GM12878 (cell line): Measurements from ENCODE around the gene CNNM4. TPM values are rescaled to one million over a fixed set of nuclear protein-coding genes. Genes with fewer than 3 reads are reported as not detected.

Source experiments
- RELA ChIP-seq: fragments of 450-650 bp; IDR thresholded peaks from 2 replicates; pipeline ENCODE4 v1.8.0; 2014; ENCODE audit warnings: borderline replicate concordance; ENCODE audit not compliant: partially characterized antibody
- microRNA counts: library from miRNA; unstranded; fragments of <30 nt; microRNA quantifications from one replicate; lab custom pipeline; 2016
- microRNA-seq: library from miRNA; unstranded; fragments of <30 nt; microRNA quantifications from one replicate; pipeline ENCODE4, GENCODE V29; 2018
- polyA plus RNA-seq, 11 experiments: library from polyadenylated mRNA; depleted of rRNA in 4 of 11; unstranded in 6 of 11; stranded (reverse) in 5 of 11; fragments of >200 nt; fragmentation: Nextera tagmentation in 4 of 11; fragmentation: Illumina TruSeq in 1 of 11; extraction: Ambion mirVana in 4 of 11; extraction: Trizol in 1 of 11; gene quantifications; 1 replicate in 1 of 11; 2 replicates in 10 of 11; pipeline versions ENCODE4 v1.2.1 to v1.2.3, GENCODE V29; 2011 to 2016; ENCODE audit warnings: inconsistent platforms in 2 of 11, missing spikeins in 2 of 11, low read depth in 1 of 11
- small RNA-seq: library from RNA; depleted of rRNA; stranded (forward); fragments of <200 nt; gene quantifications from one replicate; pipeline ENCODE3, GENCODE V24; 2014
- total RNA-seq, 4 experiments: library from RNA; depleted of rRNA in 3 of 4; stranded (reverse); fragments of >200 nt in 3 of 4; fragmentation: Illumina TruSeq in 1 of 4; extraction: Trizol in 1 of 4; gene quantifications; 2 replicates each; pipeline versions ENCODE4 v1.2.1 to v1.2.3, GENCODE V29; 2013 to 2021
- TF ChIP-seq, protein P1 (sequence below): fragments of 450-650 bp; formaldehyde crosslinking; IDR thresholded peaks from 2 replicates; pipeline ENCODE4 v1.5.0; 2022; ENCODE audit warnings: mild to moderate bottlenecking, missing genetic modification characterization

Gene CNNM4
- total and polyA plus RNA-seq, 10 of the 15 experiments (the other 5 are each of a cell fraction or from before 2014, with no cell fraction given): 2.4 to 13.8 (median 8.1) TPM

DNA sequence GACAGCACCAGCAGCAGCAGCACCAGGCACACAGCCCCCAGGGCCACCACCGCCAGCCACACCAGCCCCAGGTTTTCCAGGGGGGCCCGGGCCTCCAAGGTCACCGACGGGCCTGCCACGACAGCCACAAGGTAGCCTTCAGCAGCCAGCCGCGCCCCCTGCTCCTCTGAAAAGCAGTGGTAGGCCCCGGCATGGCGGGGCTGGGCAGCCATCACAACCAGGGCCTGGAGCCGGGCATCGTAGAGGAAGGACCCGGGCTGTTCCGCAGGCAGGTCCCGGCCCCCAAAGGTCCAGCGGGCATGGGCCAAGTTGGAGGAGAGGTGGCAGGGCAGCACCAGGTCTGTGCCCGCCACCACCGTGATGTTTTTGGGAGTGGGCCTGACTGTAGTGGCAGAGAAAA is 100.4 kb downstream of the CNNM4 start (continued):
- TF ChIP-seq RELA: no peak
- TF ChIP-seq, protein P1, sequence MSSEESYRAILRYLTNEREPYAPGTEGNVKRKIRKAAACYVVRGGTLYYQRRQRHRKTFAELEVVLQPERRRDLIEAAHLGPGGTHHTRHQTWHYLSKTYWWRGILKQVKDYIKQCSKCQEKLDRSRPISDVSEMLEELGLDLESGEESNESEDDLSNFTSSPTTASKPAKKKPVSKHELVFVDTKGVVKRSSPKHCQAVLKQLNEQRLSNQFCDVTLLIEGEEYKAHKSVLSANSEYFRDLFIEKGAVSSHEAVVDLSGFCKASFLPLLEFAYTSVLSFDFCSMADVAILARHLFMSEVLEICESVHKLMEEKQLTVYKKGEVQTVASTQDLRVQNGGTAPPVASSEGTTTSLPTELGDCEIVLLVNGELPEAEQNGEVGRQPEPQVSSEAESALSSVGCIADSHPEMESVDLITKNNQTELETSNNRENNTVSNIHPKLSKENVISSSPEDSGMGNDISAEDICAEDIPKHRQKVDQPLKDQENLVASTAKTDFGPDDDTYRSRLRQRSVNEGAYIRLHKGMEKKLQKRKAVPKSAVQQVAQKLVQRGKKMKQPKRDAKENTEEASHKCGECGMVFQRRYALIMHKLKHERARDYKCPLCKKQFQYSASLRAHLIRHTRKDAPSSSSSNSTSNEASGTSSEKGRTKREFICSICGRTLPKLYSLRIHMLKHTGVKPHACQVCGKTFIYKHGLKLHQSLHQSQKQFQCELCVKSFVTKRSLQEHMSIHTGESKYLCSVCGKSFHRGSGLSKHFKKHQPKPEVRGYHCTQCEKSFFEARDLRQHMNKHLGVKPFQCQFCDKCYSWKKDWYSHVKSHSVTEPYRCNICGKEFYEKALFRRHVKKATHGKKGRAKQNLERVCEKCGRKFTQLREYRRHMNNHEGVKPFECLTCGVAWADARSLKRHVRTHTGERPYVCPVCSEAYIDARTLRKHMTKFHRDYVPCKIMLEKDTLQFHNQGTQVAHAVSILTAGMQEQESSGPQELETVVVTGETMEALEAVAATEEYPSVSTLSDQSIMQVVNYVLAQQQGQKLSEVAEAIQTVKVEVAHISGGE (CRISPR knock-in tag): no peak

MicroRNAs encoded within 50 kb of the gene (microRNA counts, 767-probe panel; counts per million panel counts)
- 55.3 counts per million for microRNA hsa-miR-3127-5p (lab: Ali Mortazavi, UCI)

Small RNA genes within 50 kb of the gene (microRNA-seq; reads per million reads assigned to microRNA genes)
- 2.6 reads per million, percentile 11 among the genes with 10 or more reads in this experiment for gene MIR3127

Small RNA genes within 50 kb of the gene (small RNA-seq; reads per million reads assigned to genes)
- 0.90 reads per million, percentile 28 among the genes with 10 or more reads in this experiment for gene MIR3127

Other genes starting within 250 kb of the CNNM4 start
Only the 7 nearest of the 9 such genes appear.
- gene KANSL3, start 122.6 kb upstream of the CNNM4 start, total RNA-seq (2014; rRNA removed): 18.6 and 24.6 TPM in 2 replicates
- gene KANSL3, start 122.6 kb upstream of the CNNM4 start, total RNA-seq (2014; rRNA removed; fragmentation: Illumina TruSeq; extraction: Trizol): 13.5 and 15.9 TPM in 2 replicates
- 25.9 and 26.1 TPM in 2 replicates for gene KANSL3, start 122.6 kb upstream of the CNNM4 start, total RNA-seq (2021)
- gene KANSL3, start 122.6 kb upstream of the CNNM4 start, polyA plus RNA-seq (2011; rRNA removed): 13.6 and 14.9 TPM in 2 replicates
- gene KANSL3, start 122.6 kb upstream of the CNNM4 start, polyA plus RNA-seq (2014; fragmentation: Illumina TruSeq; extraction: Trizol): 15.0 and 18.0 TPM in 2 replicates
- gene KANSL3, start 122.6 kb upstream of the CNNM4 start, polyA plus RNA-seq (2014; fragmentation: Nextera tagmentation; extraction: Ambion mirVana): 1 to 10 TPM; 5.6 to 6.6 TPM
- gene KANSL3, start 122.6 kb upstream of the CNNM4 start, polyA plus RNA-seq (2014; rRNA removed): 18.3 and 20.0 TPM in 2 replicates
- 10 to 100 TPM; 14.1 to 17.5 TPM for gene KANSL3, start 122.6 kb upstream of the CNNM4 start, polyA plus RNA-seq (2016; fragmentation: Nextera tagmentation; extraction: Ambion mirVana)
- gene FER1L5, start 118.1 kb upstream of the CNNM4 start, total RNA-seq (2014; rRNA removed): not detected in 2 replicates
- gene FER1L5, start 118.1 kb upstream of the CNNM4 start, total RNA-seq (2014; rRNA removed; fragmentation: Illumina TruSeq; extraction: Trizol): not detected in 2 replicates
- gene FER1L5, start 118.1 kb upstream of the CNNM4 start, total RNA-seq (2021): not detected in 2 replicates
- gene FER1L5, start 118.1 kb upstream of the CNNM4 start, polyA plus RNA-seq (2011; rRNA removed): not detected in 2 replicates
- gene FER1L5, start 118.1 kb upstream of the CNNM4 start, polyA plus RNA-seq (2014; fragmentation: Illumina TruSeq; extraction: Trizol): not detected in 2 replicates
- gene FER1L5, start 118.1 kb upstream of the CNNM4 start, polyA plus RNA-seq (2014; fragmentation: Nextera tagmentation; extraction: Ambion mirVana): not detected
- gene FER1L5, start 118.1 kb upstream of the CNNM4 start, polyA plus RNA-seq (2014; rRNA removed): not detected in 2 replicates
- gene FER1L5, start 118.1 kb upstream of the CNNM4 start, polyA plus RNA-seq (2016; fragmentation: Nextera tagmentation; extraction: Ambion mirVana): not detected
- 8.7 and 9.3 TPM in 2 replicates for gene LMAN2L, start 20.8 kb upstream of the CNNM4 start, total RNA-seq (2014; rRNA removed)
- 6.1 and 6.7 TPM in 2 replicates for gene LMAN2L, start 20.8 kb upstream of the CNNM4 start, total RNA-seq (2014; rRNA removed; fragmentation: Illumina TruSeq; extraction: Trizol)
- 5.7 and 5.8 TPM in 2 replicates for gene LMAN2L, start 20.8 kb upstream of the CNNM4 start, total RNA-seq (2021)
- gene LMAN2L, start 20.8 kb upstream of the CNNM4 start, polyA plus RNA-seq (2011; rRNA removed): 12.8 and 13.1 TPM in 2 replicates
- gene LMAN2L, start 20.8 kb upstream of the CNNM4 start, polyA plus RNA-seq (2014; fragmentation: Illumina TruSeq; extraction: Trizol): 7.9 and 9.1 TPM in 2 replicates
- gene LMAN2L, start 20.8 kb upstream of the CNNM4 start, polyA plus RNA-seq (2014; fragmentation: Nextera tagmentation; extraction: Ambion mirVana): 10 to 100 TPM; 12.1 to 15.1 TPM
- 8.8 and 8.9 TPM in 2 replicates for gene LMAN2L, start 20.8 kb upstream of the CNNM4 start, polyA plus RNA-seq (2014; rRNA removed)
- 10 to 100 TPM; 14.0 to 16.3 TPM for gene LMAN2L, start 20.8 kb upstream of the CNNM4 start, polyA plus RNA-seq (2016; fragmentation: Nextera tagmentation; extraction: Ambion mirVana)
- gene CNNM3, start 55.4 kb downstream of the CNNM4 start, total RNA-seq (2014; rRNA removed): 4.0 and 4.7 TPM in 2 replicates
- 2.8 and 3.2 TPM in 2 replicates for gene CNNM3, start 55.4 kb downstream of the CNNM4 start, total RNA-seq (2014; rRNA removed; fragmentation: Illumina TruSeq; extraction: Trizol)
- 14.3 and 14.9 TPM in 2 replicates for gene CNNM3, start 55.4 kb downstream of the CNNM4 start, total RNA-seq (2021)
- 3.2 and 9.6 TPM in 2 replicates for gene CNNM3, start 55.4 kb downstream of the CNNM4 start, polyA plus RNA-seq (2011; rRNA removed)
- 1.8 and 7.9 TPM in 2 replicates for gene CNNM3, start 55.4 kb downstream of the CNNM4 start, polyA plus RNA-seq (2014; fragmentation: Illumina TruSeq; extraction: Trizol)
- gene CNNM3, start 55.4 kb downstream of the CNNM4 start, polyA plus RNA-seq (2014; fragmentation: Nextera tagmentation; extraction: Ambion mirVana): 1 to 10 TPM in 1 of 2 experiments, under 1 TPM in 1; 0.72 to 1.9 TPM
- gene CNNM3, start 55.4 kb downstream of the CNNM4 start, polyA plus RNA-seq (2014; rRNA removed): 7.6 and 9.5 TPM in 2 replicates
- 1 to 10 TPM; 2.6 to 3.0 TPM for gene CNNM3, start 55.4 kb downstream of the CNNM4 start, polyA plus RNA-seq (2016; fragmentation: Nextera tagmentation; extraction: Ambion mirVana)
- gene ANKRD23, start 83.1 kb downstream of the CNNM4 start, total RNA-seq (2014; rRNA removed): 2.7 and 3.3 TPM in 2 replicates
- 2.6 and 2.8 TPM in 2 replicates for gene ANKRD23, start 83.1 kb downstream of the CNNM4 start, total RNA-seq (2014; rRNA removed; fragmentation: Illumina TruSeq; extraction: Trizol)
- 3.5 and 3.9 TPM in 2 replicates for gene ANKRD23, start 83.1 kb downstream of the CNNM4 start, total RNA-seq (2021)
- 1.7 and 2.3 TPM in 2 replicates for gene ANKRD23, start 83.1 kb downstream of the CNNM4 start, polyA plus RNA-seq (2011; rRNA removed)
- 1.5 and 2.0 TPM in 2 replicates for gene ANKRD23, start 83.1 kb downstream of the CNNM4 start, polyA plus RNA-seq (2014; fragmentation: Illumina TruSeq; extraction: Trizol)
- gene ANKRD23, start 83.1 kb downstream of the CNNM4 start, polyA plus RNA-seq (2014; fragmentation: Nextera tagmentation; extraction: Ambion mirVana): under 1 TPM; 0.34 to 0.77 TPM
- 5.3 and 6.2 TPM in 2 replicates for gene ANKRD23, start 83.1 kb downstream of the CNNM4 start, polyA plus RNA-seq (2014; rRNA removed)
- 1 to 10 TPM; 2.6 to 2.8 TPM for gene ANKRD23, start 83.1 kb downstream of the CNNM4 start, polyA plus RNA-seq (2016; fragmentation: Nextera tagmentation; extraction: Ambion mirVana)
- 30.0 and 32.1 TPM in 2 replicates for gene ANKRD39, start 97.1 kb downstream of the CNNM4 start, total RNA-seq (2014; rRNA removed)
- 11.2 and 11.5 TPM in 2 replicates for gene ANKRD39, start 97.1 kb downstream of the CNNM4 start, total RNA-seq (2014; rRNA removed; fragmentation: Illumina TruSeq; extraction: Trizol)
- 23.0 and 24.9 TPM in 2 replicates for gene ANKRD39, start 97.1 kb downstream of the CNNM4 start, total RNA-seq (2021)
- gene ANKRD39, start 97.1 kb downstream of the CNNM4 start, polyA plus RNA-seq (2011; rRNA removed): 9.1 and 18.6 TPM in 2 replicates
- 1.8 and 7.4 TPM in 2 replicates for gene ANKRD39, start 97.1 kb downstream of the CNNM4 start, polyA plus RNA-seq (2014; fragmentation: Illumina TruSeq; extraction: Trizol)
- gene ANKRD39, start 97.1 kb downstream of the CNNM4 start, polyA plus RNA-seq (2014; fragmentation: Nextera tagmentation; extraction: Ambion mirVana): 10 to 100 TPM; 18.0 to 22.5 TPM
- gene ANKRD39, start 97.1 kb downstream of the CNNM4 start, polyA plus RNA-seq (2014; rRNA removed): 31.8 and 37.9 TPM in 2 replicates
- gene ANKRD39, start 97.1 kb downstream of the CNNM4 start, polyA plus RNA-seq (2016; fragmentation: Nextera tagmentation; extraction: Ambion mirVana): 10 to 100 TPM; 30.3 to 36.2 TPM
- gene SEMA4C, start 109.2 kb downstream of the CNNM4 start, total RNA-seq (2014; rRNA removed): 15.8 and 16.5 TPM in 2 replicates
- gene SEMA4C, start 109.2 kb downstream of the CNNM4 start, total RNA-seq (2014; rRNA removed; fragmentation: Illumina TruSeq; extraction: Trizol): 6.3 and 7.2 TPM in 2 replicates
- 21.6 and 26.1 TPM in 2 replicates for gene SEMA4C, start 109.2 kb downstream of the CNNM4 start, total RNA-seq (2021)
- gene SEMA4C, start 109.2 kb downstream of the CNNM4 start, polyA plus RNA-seq (2011; rRNA removed): 10.6 and 20.8 TPM in 2 replicates
- 3.8 and 6.5 TPM in 2 replicates for gene SEMA4C, start 109.2 kb downstream of the CNNM4 start, polyA plus RNA-seq (2014; fragmentation: Illumina TruSeq; extraction: Trizol)
- under 1 TPM; 0.06 to 0.18 TPM for gene SEMA4C, start 109.2 kb downstream of the CNNM4 start, polyA plus RNA-seq (2014; fragmentation: Nextera tagmentation; extraction: Ambion mirVana)
- 17.5 and 18.0 TPM in 2 replicates for gene SEMA4C, start 109.2 kb downstream of the CNNM4 start, polyA plus RNA-seq (2014; rRNA removed)
- gene SEMA4C, start 109.2 kb downstream of the CNNM4 start, polyA plus RNA-seq (2016; fragmentation: Nextera tagmentation; extraction: Ambion mirVana): 1 to 10 TPM; 5.3 to 6.4 TPM